Measurements from ENCODE around the gene GART.

DNA sequence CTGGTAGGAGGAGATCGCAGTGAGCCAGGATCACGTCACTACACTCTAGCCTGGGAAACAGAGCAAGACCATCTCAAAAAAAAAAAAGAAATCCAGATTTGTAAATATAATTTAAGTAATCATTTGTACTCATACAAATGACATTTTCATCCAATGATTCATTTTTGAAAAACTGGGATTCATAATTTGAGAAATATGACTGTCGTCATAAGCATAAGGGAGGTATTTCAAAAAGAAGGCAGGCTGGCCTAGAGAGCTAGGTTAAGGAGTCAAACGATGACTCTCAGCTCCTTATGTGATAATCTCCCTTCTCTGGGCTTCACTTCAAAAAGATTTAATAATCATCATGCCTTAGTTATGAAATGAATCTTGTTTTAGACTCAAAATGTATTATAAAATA lies 2.3 kb downstream of the GART start:
- no peak for TF ChIP-seq GATA2 (IDR thresholded peaks at IDR 0.05; ENCODE audit: low read depth, low read length)
- TF ChIP-seq GATA3 (IDR thresholded peaks at IDR 0.05; ENCODE audit: low read depth, low read length), result no peak

Measured in SH-SY5Y (cell line).